Endodermal cell (in vitro differentiated cells): ENCODE measurements around the gene RAB34. TPM values are rescaled to one million over a fixed set of nuclear protein-coding genes. Genes with fewer than 3 reads are reported as not detected.

Source experiments
- DNase-seq: peaks from one replicate; pipeline ENCODE4 v3.0.0-alpha.2; 2017
- H3K27ac ChIP-seq: 2 replicates; pipeline ENCODE4 v1.5.1; 2013; ENCODE audit warnings: mild to moderate bottlenecking, low read depth, low read length, moderate library complexity
- H3K27me3 ChIP-seq: 2 replicates; pipeline ENCODE4 v1.6.1; 2013; ENCODE audit warnings: mild to moderate bottlenecking, low read length, moderate library complexity; ENCODE audit not compliant: insufficient read depth, control insufficient read depth, poor library complexity, severe bottlenecking
- H3K36me3 ChIP-seq: 2 replicates; pipeline ENCODE4 v1.7.0; 2013; ENCODE audit warnings: mild to moderate bottlenecking, low read length, moderate library complexity; ENCODE audit not compliant: control insufficient read depth, insufficient read depth
- H3K4me1 ChIP-seq: one replicate; pipeline ENCODE4 v1.7.0; 2013; ENCODE audit warnings: low read length; ENCODE audit not compliant: control insufficient read depth, insufficient read depth
- H3K4me3 ChIP-seq: 2 replicates; pipeline ENCODE4 v1.5.1; 2013; ENCODE audit warnings: mild to moderate bottlenecking, low read length, moderate library complexity
- H3K9ac ChIP-seq: 2 replicates; pipeline ENCODE4 v1.6.1; 2013; ENCODE audit warnings: mild to moderate bottlenecking, low read length, moderate library complexity; ENCODE audit not compliant: poor library complexity, severe bottlenecking; ENCODE audit errors: extremely low read depth
- H3K9me3 ChIP-seq: 2 replicates; pipeline ENCODE4 v1.6.1; 2013; ENCODE audit warnings: mild to moderate bottlenecking, low read length, moderate library complexity; ENCODE audit not compliant: control insufficient read depth
- H3K27ac Mint-ChIP-seq: 2 replicates; pipeline ENCODE4 v1.8.0; 2020; ENCODE audit warnings: mixed read lengths
- H3K27me3 Mint-ChIP-seq: 2 replicates; pipeline ENCODE4 v1.8.0; 2021; ENCODE audit warnings: mild to moderate bottlenecking, mixed read lengths; ENCODE audit not compliant: insufficient read depth
- H3K36me3 Mint-ChIP-seq: 2 replicates; pipeline ENCODE4 v1.8.0; 2020; ENCODE audit warnings: low read depth, mixed read lengths
- H3K4me1 Mint-ChIP-seq: 2 replicates; pipeline ENCODE4 v1.8.0; 2020; ENCODE audit warnings: mixed read lengths
- H3K4me3 Mint-ChIP-seq: 2 replicates; pipeline ENCODE4 v1.8.0; 2020; ENCODE audit warnings: mild to moderate bottlenecking, moderate library complexity, mixed read lengths
- H3K9me3 Mint-ChIP-seq: 2 replicates; pipeline ENCODE4 v1.8.0; 2020; ENCODE audit warnings: mild to moderate bottlenecking, mixed read lengths
- CTCF ChIP-seq: fragments of 200-600 bp; sonication (generic); conservative IDR thresholded peaks from 2 replicates; pipeline ENCODE4 v1.5.0; 2021; ENCODE audit warnings: antibody characterized with exemption, mild to moderate bottlenecking
- WGBS, 2 experiments: methylation state at CpG; one replicate each; pipeline versions ENCODE4 v1.1.5 to v1.1.7; 2013; ENCODE audit warnings: missing lambda C conversion rate in 2 of 2, mixed read lengths in 1 of 2; ENCODE audit not compliant: insufficient coverage in 1 of 2, insufficient read length in 1 of 2; 5-methylcytosine and 5-hydroxymethylcytosine counted together
- total RNA-seq, 2 donors: library from RNA; stranded (reverse); fragmentation: NEBNext Ultra II Directional in 1 of 2; extraction: Animal tissue kit (Norgen Biotek cat#: 25700) in 1 of 2; gene quantifications; 2 replicates in 1 of 2; 3 replicates in 1 of 2; pipeline ENCODE4 v1.2.1, GENCODE V29; 2021

RAB34 gene
- total RNA-seq, 2 donors from 2014 or later: 111 to 112 TPM

GRCh38 chr17:28759256-28759865 is 41.7 kb upstream of the RAB34 start:
- H3K36me3 Mint-ChIP-seq: peaks cover 58% of the 10 kb centered on the region
- no peak overlapping the region for H3K27ac ChIP-seq
- H3K4me1 ChIP-seq: peaks cover 9% of the 10 kb centered on the region
- peaks cover 18% of the 10 kb centered on the region for H3K4me1 Mint-ChIP-seq
- no peaks in the 10 kb centered on the region for H3K27me3 Mint-ChIP-seq
- H3K27me3 ChIP-seq: no peaks in the 10 kb centered on the region
- no peak for TF ChIP-seq CTCF
- H3K9me3 ChIP-seq: no peaks in the 10 kb centered on the region
- H3K27ac Mint-ChIP-seq: no peak overlapping the region
- peaks cover 56% of the 10 kb centered on the region for H3K36me3 ChIP-seq
- 95 to 97% methylated on average over 11 to 18 of the region's 18 CpGs for WGBS, 2 experiments
- no peak overlapping the region for H3K4me3 ChIP-seq
- H3K9ac ChIP-seq: no peak overlapping the region
- no peak overlapping the region for H3K4me3 Mint-ChIP-seq
- H3K9me3 Mint-ChIP-seq: no peaks in the 10 kb centered on the region
- DNase-seq: no peak

GRCh38 chr17:28758411-28759121 is 40.9 kb upstream of the RAB34 start:
- TF ChIP-seq CTCF: no peak
- no peak overlapping the region for H3K4me3 Mint-ChIP-seq
- no peaks in the 10 kb centered on the region for H3K27me3 Mint-ChIP-seq
- Histone ChIP-seq H3K27me3 (no peaks in the 10 kb centered on the region), H3K4me1 (peaks cover 9% of the 10 kb centered on the region), H3K9ac (no peak overlapping the region), H3K36me3 (peaks cover 56% of the 10 kb centered on the region), H3K9me3 (no peaks in the 10 kb centered on the region), H3K4me3 (no peak overlapping the region), H3K27ac (no peak overlapping the region)
- H3K36me3 Mint-ChIP-seq: peaks cover 56% of the 10 kb centered on the region
- H3K27ac Mint-ChIP-seq: no peak overlapping the region
- no peak for DNase-seq
- peaks cover 16% of the 10 kb centered on the region for H3K4me1 Mint-ChIP-seq
- WGBS, 2 experiments: 96 to 98% methylated on average over 24 to 32 of the region's 32 CpGs
- no peaks in the 10 kb centered on the region for H3K9me3 Mint-ChIP-seq

DNA sequence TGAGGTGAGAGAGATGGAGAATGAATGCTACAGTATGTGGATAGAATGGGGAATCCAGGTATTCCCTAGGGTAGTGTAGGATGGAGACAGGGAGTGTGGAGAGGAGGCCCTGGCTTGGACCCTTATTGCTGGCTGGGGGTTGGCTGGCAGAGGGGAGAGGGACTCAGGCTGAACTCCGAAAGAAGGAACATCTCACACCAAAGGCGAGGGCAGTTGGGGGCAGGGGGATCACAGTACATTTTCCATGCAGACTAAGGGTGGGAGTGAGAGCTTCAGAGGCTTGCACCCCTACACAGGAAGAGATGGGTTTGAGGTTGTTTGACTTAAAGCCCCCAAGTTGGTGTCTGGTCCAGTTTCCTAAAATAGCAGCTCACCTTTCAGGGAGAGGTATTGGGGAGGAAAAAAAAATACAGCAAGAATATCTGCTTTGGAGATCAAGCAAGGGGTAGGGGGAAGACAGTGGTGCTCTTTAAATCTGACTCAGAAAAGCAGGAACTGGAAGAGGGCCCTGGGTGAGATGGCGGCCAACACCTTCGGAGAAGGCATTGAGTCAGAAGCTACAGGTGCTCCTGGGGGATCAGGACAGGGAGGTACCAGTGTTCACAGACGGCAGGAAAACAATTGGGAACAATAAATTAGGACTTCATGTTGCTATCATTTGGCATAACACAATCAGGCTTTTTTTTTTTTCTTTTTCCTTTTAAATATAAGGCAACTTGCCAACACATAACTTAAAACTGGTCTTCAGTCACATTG is 38.6 kb upstream of the RAB34 start:
- no peak for TF ChIP-seq CTCF
- no peaks in the 10 kb centered on the region for H3K27me3 Mint-ChIP-seq
- peaks cover 7% of the 10 kb centered on the region for H3K4me1 Mint-ChIP-seq
- H3K36me3 Mint-ChIP-seq: peaks cover 55% of the 10 kb centered on the region
- DNase-seq: no peak
- Histone ChIP-seq H3K4me3 (no peak overlapping the region), H3K9me3 (no peaks in the 10 kb centered on the region), H3K36me3 (peaks cover 50% of the 10 kb centered on the region), H3K27ac (no peak overlapping the region), H3K27me3 (no peaks in the 10 kb centered on the region), H3K9ac (no peak overlapping the region), H3K4me1 (peaks cover 7% of the 10 kb centered on the region)
- no peaks in the 10 kb centered on the region for H3K9me3 Mint-ChIP-seq
- H3K27ac Mint-ChIP-seq: peak overlapping the region; percentile 29
- no peak overlapping the region for H3K4me3 Mint-ChIP-seq
- 88 to 95% methylated on average over 4 to 5 of the region's 5 CpGs for WGBS, 2 experiments
